ENCODE data around the gene RCN2.

DNA sequence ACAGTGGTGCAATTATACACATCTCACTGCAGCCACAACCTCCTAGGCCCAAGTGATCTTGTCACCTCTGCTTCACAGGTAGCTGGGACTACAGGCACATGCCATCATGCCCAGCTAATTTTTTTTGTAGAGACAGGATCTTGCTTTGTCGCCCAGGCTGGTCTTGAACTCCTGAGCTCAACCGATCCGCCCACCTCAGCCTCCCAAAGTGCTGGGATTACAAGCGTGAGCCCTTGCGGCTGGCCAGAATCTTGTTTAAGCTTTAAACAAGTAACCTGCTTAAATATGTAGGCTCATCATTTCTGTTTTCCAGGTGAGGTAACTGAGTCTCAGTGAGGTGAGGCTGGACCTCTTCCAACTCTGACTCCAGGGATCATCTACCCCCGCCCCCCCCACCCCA lies 55.7 kb downstream of the RCN2 start:
- TF ChIP-seq EP300 (IDR thresholded peaks at IDR 0.05; ENCODE audit: low read depth) = no peak
- no peak for TF ChIP-seq CTCF (IDR thresholded peaks at IDR 0.05)
- TF ChIP-seq POLR2A (IDR thresholded peaks at IDR 0.05) = no peak
- TF ChIP-seq POLR2AphosphoS5 (IDR thresholded peaks at IDR 0.05) = no peak

All from transverse colon (tissue), 4 donors.